Bone marrow (tissue), 2 donors: Measurements from ENCODE around the gene CELF6.
A peak's percentile ranks its signal among the peaks of the same experiment; 100 is the strongest.
"Not testable (repeated sequence)": the region's sequence is repeated elsewhere in the genome, so short reads cannot be mapped to it uniquely, and the experiment has no call there.

Experiments used
- DNase-seq, 2 donors: peaks; one replicate each; lab custom pipeline; 2025; lab: John Stamatoyannopoulos, UW

CELF6 gene

DNA sequence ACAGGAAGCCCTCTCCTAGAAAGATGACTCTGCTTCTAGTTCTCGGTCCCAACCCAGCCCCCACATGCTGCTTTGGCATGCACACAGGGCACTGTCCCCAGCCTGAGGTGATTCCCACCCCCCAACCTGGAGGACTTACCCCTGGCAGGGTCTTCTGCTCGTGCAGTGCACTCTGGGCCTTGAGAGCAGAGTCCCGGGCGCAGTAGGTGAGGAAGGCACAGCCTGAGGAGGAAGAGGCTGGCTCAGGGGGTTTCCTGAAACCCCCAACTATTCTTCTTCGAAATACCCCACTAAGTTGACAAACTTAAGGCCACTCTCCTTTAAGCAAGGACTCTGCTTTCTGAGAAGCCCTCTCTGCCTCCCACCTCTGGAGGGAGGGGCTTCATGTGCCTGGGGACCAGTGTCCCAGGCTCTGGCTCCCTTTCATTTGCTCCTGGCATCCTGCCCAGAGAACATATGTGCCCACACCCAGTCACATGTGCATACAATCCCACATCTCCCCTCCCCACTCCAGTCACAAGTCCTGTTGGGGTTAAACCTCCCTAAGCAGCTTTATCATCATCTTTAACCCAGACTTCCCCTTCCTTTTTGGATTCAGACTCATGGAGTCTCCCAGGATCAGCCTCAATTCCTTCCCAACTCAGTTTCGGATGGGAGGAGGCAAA lies 4.1 kb downstream of the CELF6 start:
- DNase-seq: no peak

DNA sequence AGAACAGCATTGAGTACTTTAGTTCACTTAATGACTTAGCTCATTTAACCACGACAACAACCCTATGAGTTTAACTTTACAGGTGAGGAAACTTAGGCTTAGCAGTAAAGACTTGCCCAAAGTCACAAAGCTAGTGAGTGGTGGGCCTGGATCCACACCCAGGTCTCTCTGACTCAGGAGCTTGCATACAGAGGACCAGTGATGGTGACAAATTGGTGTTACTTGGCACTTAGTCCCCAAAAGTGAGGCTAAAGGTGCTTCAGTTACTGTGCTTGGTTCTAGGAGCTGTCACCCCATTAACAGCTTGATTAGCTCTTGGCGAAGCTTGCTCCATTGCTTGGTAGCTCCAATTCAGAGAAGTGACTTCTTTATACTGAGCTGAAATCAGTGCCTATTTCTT lies 6.1 kb downstream of the CELF6 start:
- no peak for DNase-seq

DNA sequence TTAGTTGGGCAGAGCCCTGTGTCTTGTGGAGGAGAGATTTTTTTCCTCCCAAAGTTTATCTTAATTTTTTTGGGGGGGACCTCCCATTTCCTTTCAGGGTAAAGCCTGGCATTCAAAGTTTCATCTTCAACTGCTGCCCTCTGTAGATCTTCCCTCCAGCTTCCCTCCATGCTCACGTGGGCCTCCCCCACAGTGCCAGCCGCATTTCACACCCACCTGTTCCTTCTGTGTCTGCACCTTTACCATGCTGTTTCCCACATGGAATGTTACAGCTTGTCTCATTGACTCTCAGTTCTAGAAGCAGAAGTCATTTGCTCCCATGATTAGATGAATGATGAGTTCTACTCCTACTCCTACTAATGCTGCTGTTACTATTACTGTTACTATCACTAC lies 6.5 kb downstream of the CELF6 start:
- no peak for DNase-seq

DNA sequence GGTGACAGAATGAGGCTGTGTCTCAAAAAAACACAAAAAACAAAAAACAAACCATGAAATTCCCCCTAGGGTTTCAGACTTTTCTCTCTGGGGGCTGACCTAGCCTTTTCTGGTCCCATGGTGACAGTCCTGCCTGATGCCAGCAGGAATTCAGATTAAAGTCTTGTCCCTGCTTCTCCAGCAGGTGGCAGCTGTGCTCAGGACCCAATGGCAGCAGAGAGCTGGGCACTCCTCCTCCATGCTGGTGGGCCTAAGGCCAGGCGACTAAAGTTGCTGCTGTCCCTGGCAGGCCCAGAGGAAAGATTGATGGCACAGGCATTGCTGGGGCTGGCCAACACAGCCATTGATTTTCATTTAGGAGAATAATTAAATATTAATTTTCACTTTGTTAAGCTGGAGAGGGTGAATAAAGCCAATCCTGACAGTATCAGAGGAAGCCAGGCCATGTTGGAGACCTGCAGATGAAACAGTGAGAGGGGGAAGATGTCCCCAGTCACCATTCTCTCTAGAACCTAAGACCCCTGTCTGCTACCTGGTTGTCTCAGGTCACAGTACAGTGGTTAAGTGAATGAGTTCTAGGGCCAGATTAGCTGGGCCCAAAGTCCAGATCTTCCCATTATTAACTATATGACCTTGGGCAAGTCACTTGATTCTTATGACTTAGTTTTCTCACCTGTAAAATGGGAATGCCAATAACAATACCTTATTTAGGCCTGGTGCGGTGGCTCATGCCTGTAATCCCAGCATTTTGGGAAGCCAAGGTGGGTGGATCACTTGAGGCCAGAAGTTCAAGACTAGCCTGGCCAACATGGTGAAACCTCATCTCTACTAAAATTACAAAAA lies 7.1 kb downstream of the CELF6 start:
- no peak for DNase-seq

DNA sequence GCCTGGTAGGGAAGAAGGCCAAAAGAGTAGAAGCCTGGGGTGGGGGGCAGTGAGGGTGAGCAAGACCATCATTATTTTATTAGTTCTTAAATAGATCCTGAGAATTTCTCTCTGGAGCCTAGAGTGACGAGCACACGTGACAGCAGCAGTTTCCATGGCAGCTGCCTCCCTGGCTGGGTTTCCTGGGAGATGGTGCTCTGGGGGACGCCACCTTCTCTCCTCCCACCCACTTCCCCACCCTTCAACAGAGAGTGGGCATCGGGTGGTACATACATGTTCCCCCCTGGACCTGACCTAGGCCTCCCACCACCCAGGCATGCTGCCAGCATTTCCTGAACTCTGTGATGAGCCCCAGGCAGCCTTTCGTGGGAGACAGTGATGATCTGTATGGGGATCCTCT lies 12.9 kb downstream of the CELF6 start:
- no peak for DNase-seq

DNA sequence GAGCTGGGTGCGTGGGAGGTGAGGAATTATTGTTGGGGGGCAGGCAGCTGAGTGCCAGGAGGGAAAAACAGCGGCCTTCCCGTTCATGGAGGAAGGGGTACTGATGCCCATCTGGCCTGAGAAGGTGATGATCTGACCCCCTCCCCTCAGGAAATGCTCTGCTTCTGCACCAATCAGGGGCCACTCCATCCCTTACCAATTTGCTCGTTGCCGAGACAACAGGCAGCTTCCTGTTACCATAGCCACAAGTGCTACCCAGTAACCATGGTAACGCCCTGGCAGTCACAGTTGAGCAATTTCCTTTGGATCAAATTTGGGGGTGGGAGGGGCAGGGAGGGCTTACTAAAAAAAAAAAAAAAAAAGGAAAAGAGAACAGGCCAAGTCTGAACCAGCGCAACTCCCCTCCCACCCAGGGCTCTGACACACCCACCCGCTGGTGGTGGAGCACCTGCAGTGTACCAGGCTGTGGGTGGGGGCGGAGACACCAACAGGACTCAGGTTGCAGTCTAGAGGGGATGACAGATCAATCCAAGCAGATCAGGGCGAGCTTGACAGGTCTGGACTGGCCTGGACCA lies 13.7 kb downstream of the CELF6 start:
- no peak for DNase-seq

DNA sequence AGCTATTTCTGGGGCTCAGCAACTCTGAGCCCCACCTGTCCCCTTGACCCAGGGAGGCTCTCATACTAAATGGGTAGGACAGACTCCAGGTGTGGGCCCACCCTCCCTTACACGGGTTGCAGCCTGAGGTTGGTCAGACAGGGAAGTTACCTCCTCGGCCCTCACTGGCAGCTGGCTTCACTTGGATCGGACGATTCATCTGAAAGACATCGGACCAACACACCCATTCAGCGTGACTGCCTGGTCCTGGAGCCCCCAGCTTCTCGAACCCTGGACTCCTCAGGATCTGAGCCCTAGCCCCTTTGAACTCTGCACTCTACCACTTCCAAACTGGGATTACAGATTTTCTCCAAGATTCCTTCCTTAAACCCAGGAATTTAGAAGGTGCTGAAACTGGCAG lies 15.4 kb downstream of the CELF6 start:
- no peak for DNase-seq

DNA sequence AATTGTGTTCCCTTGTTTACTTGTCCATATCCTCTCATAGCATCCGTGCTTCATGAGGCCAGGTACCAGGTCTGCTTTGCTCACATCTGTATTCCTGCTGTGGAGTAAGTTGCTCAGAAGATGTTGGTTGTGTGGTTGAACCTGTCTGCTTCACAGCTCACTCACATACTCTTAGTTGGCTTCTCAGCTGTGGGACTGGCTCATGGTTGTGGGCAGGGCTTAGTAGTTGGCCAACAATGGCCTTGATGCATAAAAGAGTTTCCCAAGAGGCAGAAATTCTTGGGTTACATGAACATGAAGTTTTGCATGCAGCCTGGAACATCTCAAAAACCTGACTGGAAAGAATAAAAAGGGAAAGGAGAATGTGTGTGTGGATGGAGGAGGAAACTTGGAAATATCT lies 17.0 kb downstream of the CELF6 start:
- no peak for DNase-seq

DNA sequence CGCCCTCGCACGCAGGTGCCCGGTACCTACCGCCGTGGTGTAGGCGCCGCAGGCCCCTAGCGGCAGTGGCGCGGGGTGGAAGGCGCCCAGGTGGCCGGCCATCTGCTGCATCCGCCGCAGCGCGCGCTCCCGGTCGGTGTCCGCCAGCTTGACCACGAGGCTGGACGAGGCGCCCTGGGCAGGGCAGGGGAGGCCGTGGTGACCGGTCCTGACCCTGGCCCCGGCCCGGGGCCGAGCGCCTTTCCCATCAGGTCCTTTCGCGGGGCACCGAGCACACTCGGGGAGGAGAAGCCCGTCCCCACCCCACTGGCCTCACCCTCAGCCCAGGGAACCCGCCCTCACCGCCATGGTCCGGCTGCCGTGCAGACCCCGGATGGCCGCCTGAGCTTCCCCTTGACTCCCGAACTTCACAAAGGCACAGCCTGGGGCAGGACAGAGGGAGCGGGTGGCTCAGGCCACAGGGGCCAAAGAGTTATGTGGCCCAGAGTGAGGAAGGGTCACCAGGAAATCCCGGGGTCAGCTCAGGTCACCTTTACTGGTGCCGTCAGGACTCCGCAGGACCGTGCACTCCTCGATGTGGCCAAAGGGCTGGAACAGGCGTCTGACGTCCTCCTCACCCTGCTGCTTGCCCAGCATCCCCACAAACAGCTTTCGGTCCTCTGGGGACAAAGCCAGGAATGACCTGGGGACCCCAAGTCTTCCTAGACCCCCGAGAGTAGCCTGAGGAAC lies 30.2 kb downstream of the CELF6 start:
- no peak for DNase-seq

DNA sequence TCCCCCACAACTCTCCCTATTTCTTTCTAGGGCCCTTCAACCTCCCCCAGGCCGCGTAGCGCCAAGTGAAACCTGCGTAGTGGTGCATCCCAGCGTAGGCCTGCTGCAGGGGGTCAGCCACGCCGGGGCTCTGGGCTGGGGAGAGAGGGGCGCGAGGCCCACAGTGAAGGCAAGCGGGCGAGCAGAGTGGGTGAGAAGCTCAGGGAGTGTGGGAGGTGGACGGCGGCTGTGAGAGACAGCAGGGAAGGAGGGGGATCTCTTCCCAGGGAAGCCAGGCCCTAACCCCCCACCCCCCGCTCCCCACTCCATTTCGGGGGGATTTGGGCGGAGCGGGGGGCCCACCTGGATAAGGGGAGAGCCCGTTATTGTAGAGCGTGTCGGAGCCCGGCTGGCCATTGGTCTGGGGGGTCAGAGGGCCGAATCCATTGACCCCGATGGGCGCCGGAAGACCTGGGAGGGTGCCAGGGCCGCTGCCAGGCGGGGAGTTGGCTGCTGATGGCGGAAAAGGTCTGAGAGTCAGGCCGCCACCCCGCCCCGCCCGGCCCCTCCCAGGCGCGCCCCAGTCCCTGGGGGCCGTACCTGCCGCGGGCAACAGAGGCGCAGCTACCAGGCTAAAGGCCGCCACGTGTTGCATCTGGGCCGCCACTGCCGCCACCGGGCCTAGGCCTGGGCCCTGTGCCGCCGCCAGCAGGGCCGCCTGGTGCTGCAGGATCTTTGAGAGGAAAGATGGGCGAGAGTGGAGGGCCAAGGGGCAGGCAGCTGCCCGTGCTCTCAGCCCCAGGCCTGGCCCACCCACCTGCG lies 31.0 kb downstream of the CELF6 start:
- DNase-seq: no peak

DNA sequence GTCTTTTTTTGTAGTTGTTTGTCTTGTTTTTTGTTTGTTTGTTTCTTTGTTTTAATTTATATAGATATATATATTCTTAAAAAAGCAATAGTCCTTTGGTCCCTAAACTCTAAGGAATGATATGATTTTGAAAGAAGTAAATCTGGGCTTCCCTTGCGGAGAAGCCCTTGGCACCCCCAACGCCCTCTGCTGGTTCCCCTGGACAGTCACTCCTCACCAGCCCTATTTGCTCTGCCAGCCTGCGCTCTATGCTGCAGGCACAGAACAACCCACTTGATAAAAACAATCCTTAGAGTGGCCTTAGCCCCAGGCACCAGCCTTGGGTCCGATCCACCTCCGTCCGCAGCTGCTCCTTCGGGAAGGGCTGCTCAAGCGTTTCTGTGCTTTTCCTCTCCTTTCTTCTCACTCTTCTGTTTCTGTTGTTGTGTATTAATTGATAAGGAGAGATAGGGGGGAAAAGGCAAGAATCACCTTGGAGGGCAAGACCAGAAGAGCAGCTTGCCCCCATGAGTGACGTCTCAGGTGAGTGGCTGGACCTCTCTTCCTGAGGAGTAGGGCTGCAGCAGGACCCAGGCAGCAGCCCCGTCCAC lies 33.9 kb downstream of the CELF6 start:
- DNase-seq: peak in 1 of 2 donors; percentile 47

DNA sequence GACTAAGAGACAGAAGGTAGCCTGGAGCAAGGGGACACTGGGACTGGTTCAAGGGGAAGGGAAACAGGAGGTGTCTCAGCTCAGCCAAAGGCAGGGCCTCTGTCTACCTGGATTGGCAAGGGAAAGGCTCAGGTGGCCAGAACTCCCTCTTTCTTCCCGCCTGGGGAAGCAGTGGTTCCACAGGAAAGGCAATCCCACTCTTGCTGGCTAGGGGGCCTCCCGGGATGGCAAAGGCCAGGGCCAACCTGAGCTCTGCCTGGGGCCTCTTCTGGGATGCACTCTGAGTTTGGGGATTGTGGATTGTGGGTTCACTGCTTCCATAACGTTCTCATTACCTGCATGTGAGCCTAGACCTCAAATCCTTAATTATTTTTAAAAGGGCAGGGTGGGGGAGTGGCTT lies 34.6 kb downstream of the CELF6 start:
- DNase-seq: no peak

DNA sequence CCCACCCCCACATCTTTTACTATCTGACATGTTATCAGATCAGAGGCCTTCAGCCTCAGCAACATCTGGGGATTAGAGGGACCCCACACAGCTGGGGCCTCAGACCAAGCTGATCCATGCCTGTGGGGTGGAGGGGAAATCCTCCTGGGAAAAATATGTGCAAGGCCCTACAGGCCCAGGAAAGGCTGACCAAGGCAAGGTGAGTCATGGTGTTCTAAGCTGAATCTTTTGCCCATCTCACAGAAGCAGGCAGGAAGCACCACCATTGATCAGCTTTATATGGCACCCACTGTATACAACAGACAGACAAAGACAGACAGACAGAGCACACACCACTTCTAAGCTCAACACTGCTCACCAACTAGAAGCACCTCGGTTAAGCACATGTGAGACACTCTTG lies 35.2 kb downstream of the CELF6 start:
- DNase-seq: no peak

DNA sequence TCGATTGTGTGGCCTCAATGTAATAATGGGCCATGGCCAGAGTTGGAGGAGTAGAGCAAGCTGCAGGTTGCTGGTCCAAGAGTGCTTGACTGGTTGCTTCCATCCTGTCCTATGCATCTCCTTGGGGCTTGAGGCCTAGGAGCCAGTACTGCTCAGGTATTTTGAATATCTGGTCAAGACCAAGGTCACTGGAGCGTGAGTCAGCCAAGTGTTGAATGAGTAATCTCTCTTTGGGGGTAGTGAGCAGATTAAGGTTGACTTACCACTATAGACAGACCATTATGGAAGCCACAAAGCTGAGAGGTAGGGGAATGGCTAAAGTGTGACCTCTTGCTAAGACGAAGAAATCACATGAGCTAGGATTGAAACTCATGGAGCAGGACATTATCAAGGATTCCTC lies 38.2 kb downstream of the CELF6 start:
- DNase-seq: no peak

DNA sequence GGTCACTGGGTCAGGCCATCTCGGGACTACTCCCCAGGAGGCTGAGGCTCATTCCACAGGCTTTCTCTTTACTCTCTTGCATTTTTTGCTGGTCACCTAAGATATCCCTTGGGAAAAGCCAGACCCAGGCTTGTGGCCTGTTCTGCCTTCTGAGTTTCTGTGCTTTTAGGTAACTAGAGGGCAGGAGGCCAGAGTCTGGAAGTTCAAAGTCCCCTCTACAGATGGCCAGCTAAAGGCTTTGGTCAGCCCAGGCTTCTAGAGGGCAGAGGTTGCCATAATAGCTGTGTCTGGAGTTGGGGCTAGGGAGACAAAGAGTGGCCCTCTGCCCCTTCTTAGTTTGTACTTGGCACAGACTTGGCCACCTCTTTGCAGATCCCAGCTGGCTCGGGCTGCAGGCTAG lies 39.2 kb downstream of the CELF6 start:
- DNase-seq: no peak

DNA sequence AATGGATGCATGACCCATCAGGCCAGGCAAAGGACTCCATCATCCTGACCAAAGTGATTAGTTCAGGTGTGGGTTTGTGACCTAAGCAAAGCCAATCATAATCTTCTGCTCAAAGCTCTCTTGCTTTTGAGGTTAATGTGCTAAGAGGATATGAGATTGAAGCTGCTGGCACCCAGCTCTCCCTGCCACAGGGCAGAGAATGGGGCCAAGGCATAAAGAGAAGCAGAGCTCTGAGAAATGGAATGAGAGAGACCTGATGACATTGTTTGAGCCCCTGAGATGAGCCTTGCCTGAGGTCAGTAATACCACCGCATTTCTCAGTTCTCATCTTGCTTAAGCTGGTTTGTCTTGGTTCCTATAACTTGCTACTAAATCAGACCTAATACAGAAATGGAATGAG lies 41.2 kb downstream of the CELF6 start:
- no peak for DNase-seq

DNA sequence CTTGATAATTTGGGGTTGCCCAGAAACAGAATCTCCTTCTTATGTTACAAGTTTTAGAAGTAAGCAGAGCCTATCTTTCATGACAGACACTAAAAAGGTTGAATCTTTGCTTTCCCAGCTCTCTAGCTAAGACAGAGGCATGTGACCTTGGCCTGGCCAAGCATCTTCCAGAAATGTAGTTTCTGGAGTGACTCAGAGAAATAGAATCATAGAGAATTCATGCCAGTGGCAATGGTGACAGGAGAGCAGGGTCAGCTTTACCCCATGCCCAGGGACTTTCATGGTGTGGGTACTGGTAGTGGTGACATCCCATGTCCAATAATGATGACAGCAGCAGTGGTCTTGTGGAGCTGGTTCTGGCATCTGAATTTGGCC lies 43.6 kb downstream of the CELF6 start:
- no peak for DNase-seq

DNA sequence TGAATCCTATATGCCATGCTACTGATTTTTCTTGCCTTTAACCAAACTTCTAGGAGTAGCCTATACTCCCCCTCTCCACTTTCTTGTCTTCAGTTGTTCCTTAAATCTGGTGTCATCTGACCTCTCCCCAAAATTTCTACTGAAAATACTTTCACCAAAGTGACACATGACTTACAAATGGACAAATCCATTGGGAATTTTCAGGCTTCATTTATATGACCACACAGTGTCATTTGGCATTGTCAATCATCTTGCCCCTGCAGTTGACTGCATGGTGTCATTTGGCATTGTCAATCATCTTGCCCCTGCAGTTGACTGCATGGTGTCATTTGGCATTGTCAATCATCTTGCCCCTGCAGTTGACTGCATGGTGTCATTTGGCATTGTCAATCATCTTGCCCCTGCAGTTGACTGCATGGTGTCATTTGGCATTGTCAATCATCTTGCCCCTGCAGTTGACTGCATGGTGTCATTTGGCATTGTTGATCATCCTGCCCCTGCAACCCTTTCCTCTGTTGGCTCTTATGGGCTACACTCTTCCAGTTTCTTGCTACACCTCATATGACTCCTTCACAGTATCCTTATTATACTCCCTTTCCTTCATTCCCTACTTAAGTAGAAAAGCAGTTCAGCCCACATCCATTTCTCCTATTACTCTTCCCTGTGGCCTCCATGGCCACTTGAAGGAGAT lies 44.2 kb downstream of the CELF6 start:
- DNase-seq: not testable (repeated sequence)

DNA sequence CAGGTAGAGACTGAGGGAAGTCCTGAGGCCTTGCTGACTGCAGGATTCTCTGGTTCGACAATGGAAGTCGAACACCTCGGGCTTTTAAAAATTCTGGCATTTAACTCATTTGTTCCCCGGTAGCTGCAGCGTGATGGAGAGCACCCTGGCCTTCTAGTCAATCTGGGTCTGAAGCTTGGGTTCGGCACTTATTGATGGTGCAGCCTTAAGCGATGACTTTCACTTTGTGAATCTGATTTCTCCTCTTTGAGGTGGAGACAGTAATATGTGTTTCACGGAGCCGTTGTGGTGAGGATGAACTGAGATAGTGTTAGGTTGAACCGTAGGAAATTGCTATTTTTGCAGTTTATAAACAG lies 47.0 kb downstream of the CELF6 start:
- DNase-seq: no peak

DNA sequence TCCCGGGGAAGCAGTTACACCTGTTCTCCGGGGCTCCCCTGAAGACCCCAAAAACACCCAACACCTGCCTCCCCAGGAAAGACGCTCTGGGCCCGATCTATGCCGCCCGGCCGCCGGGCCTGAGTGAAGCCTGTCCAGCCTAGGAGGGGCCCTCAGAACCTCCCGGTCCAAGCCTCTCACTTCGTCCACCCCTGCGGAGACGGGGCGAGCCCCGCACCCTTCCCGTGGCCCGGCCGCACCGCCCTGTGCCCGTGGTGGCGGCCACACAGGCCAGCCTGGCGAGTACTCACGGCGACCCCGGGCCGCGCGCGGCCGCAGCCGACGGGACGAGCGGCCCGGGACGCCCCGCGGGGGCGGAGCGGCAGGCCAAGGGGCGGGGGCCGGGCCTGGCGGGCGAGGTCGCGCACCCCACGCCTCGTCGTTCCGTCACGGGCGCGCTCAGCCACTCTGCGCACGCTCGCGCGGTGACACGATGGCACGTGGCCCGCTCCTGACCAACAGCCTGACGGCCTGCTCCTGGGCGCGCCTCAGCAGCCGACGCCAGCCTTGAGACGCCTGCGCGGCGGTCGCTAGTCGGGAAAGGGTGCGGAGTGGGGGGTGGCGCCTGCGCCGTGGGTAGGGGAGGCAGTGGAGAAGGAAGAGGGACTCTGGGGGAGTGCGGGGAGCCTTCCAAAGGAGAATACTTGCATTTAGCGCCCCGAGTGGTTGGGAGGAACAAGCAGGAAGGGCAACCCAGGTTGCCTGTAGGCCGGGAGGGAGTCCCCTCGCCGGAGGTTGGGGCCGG lies 47.6 kb downstream of the CELF6 start, which contains the start of gene PARP6:
PARP6 (minus strand) TSS at position 342 of the 784 bp plus-strand sequence. CDS start 5,077 bp downstream, outside the sequence.
- peak; percentile 89 to 97 for DNase-seq
